ENCODE data around the gene COP1.

COP1 gene

DNA sequence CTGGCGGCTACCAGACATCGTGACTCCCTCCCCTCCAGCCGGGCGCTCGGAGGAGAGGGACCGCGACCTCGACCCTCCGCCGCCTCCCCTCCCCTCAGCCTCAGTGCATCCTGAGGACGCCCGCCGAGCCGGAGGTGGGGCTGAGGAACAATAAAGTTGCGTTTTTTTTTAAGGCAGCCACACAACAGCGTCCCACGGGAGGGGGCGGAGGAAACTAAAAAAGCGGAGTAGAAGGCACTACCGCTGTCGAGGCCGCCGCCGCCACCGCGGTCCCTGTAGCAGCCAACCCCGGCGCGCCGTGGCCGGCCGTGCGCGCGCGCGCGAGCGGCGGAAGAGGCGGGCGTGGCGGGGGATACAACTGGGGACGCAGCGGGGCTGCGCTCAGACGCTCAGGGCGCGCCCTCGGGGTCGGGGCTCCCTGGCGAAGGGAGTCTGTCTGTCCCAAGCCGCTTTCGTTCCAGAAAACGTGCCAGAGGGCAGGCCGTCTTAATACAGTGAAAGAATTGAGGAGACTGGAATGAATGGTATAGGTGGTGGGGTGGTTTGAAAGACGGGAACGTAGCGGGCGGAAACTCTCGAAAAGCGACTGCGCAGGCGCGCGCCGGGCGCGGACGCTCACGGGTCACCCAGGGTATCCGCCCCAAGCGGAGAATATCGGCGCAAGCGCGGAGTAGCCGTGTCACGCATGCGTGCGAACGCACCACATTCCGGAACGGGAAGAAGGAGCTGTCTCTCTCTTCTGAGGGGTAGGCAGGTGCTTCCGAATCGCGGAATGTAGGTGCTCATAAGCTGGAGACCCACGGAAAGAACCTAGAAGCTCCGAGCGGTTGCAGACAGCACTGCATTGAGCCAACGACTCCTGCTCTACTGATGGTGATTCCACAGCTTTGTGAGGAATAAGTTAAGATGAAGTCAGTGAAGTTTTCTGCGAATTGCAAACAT, at the start of gene COP1:
TSS of gene COP1 (minus strand) at position 326 of the 942 bp plus-strand sequence. CDS start at position 18, 308 bp downstream.
- Histone ChIP-seq H3K4me1 (ENCODE audit: low read depth, poor library complexity, severe bottlenecking) (peaks cover 19% of the 10 kb centered on the region), H3K79me2 (ENCODE audit: insufficient read depth, low read depth) (peaks cover 50% of the 10 kb centered on the region), H3K27ac (peak within 1 kb of the TSS; percentile 84), H3K4me3 (IDR thresholded peaks at IDR 0.05; ENCODE audit: insufficient read depth, low read depth, low read length) (peak within 1 kb of the TSS; percentile 96), H2AFZ (ENCODE audit: low read depth) (peak within 1 kb of the TSS; percentile 80), H3K4me2 (peak within 1 kb of the TSS; percentile 75), H3K9ac (peak within 1 kb of the TSS; percentile 85), H3K27me3 (ENCODE audit: insufficient read depth, low read depth) (no peaks in the 10 kb centered on the region), H4K20me1 (ENCODE audit: insufficient read depth) (no peaks in the 10 kb centered on the region), H3K36me3 (ENCODE audit: insufficient read depth) (no peaks in the 10 kb centered on the region)
- TF ChIP-seq, protein P1, sequence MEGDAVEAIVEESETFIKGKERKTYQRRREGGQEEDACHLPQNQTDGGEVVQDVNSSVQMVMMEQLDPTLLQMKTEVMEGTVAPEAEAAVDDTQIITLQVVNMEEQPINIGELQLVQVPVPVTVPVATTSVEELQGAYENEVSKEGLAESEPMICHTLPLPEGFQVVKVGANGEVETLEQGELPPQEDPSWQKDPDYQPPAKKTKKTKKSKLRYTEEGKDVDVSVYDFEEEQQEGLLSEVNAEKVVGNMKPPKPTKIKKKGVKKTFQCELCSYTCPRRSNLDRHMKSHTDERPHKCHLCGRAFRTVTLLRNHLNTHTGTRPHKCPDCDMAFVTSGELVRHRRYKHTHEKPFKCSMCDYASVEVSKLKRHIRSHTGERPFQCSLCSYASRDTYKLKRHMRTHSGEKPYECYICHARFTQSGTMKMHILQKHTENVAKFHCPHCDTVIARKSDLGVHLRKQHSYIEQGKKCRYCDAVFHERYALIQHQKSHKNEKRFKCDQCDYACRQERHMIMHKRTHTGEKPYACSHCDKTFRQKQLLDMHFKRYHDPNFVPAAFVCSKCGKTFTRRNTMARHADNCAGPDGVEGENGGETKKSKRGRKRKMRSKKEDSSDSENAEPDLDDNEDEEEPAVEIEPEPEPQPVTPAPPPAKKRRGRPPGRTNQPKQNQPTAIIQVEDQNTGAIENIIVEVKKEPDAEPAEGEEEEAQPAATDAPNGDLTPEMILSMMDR (conservative IDR thresholded peaks at IDR 0.05; ENCODE audit: low read depth, low read length): no peak

DNA sequence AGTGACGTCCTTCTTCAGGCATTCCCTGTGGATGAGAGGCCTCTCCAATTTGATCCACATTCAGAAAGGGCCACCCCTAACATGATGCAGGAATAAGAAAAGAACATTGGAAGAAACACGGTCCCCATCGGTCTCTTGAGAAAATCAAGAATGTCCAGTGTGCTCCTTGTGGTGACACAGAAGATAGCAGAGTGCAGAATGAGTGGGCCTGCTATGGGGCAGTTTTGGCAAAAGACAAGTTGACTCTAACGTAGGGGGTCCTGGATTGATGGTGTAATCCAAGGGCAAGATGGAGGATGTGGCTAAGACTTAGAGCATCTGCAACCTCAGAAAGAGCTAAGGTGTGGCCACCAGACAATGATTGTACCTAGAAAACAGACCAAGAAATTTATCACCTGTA, 45.1 kb upstream of the COP1 start:
- H3K4me2 ChIP-seq: no peak overlapping the region
- no peaks in the 10 kb centered on the region for H3K27me3 ChIP-seq (ENCODE audit: insufficient read depth, low read depth)
- TF ChIP-seq, protein P1 (conservative IDR thresholded peaks at IDR 0.05; ENCODE audit: low read depth, low read length): no peak
- H3K4me1 ChIP-seq (ENCODE audit: low read depth, poor library complexity, severe bottlenecking): no peaks in the 10 kb centered on the region
- H3K79me2 ChIP-seq (ENCODE audit: insufficient read depth, low read depth): no peaks in the 10 kb centered on the region
- H3K9ac ChIP-seq: no peak overlapping the region
- H2AFZ ChIP-seq (ENCODE audit: low read depth): no peak overlapping the region
- H3K4me3 ChIP-seq (IDR thresholded peaks at IDR 0.05; ENCODE audit: insufficient read depth, low read depth, low read length): no peak overlapping the region
- H3K36me3 ChIP-seq (ENCODE audit: insufficient read depth): no peaks in the 10 kb centered on the region
- no peaks in the 10 kb centered on the region for H4K20me1 ChIP-seq (ENCODE audit: insufficient read depth)
- no peak overlapping the region for H3K27ac ChIP-seq

DNA sequence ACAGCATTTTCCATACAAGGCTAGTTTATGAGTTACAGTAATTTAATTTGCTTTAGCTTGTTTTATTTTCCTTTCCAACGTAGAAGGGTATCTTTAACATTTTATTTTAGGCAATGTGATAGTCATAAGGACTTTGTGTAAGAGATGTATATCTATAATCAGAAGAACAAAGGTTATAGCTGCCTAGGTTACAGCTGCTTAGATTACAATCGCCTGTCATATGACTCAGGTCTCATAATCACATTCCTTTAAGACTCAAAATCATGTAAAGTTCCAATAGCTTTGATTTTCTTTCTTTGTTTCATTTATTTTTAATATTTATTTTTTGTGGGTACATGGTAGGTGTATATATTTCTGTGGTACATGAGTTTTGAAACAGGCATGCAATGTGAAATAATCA, 37.8 kb upstream of the COP1 start:
- H3K36me3 ChIP-seq (ENCODE audit: insufficient read depth): no peaks in the 10 kb centered on the region
- peaks cover 4% of the 10 kb centered on the region for H3K4me1 ChIP-seq (ENCODE audit: low read depth, poor library complexity, severe bottlenecking)
- no peak overlapping the region for H2AFZ ChIP-seq (ENCODE audit: low read depth)
- no peak overlapping the region for H3K4me2 ChIP-seq
- TF ChIP-seq, protein P1 (conservative IDR thresholded peaks at IDR 0.05; ENCODE audit: low read depth, low read length): no peak
- H3K79me2 ChIP-seq (ENCODE audit: insufficient read depth, low read depth): no peaks in the 10 kb centered on the region
- H3K27me3 ChIP-seq (ENCODE audit: insufficient read depth, low read depth): no peaks in the 10 kb centered on the region
- no peak overlapping the region for H3K9ac ChIP-seq
- H3K4me3 ChIP-seq (IDR thresholded peaks at IDR 0.05; ENCODE audit: insufficient read depth, low read depth, low read length): no peak overlapping the region
- no peak overlapping the region for H3K27ac ChIP-seq
- no peaks in the 10 kb centered on the region for H4K20me1 ChIP-seq (ENCODE audit: insufficient read depth)

DNA sequence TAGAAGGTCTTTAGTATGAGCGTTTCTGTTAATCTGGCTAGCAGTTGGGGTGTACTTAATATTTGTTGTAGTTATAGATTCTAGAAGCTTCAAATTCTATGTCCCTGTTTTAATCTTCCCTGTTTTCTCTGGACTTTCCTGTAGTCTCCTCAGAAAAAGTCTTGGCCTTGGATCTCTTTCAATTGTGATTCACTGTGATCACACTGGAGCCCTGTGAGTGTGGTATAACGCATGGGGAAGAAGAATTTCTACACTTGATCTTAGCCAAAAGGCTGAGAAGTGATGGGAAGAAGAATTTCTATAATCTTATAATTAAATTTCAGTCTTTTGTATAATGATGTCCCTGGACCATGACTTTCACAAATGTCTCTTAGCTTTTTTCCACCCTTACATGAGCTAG, 36.7 kb upstream of the COP1 start:
- Histone ChIP-seq H3K9ac (no peak overlapping the region), H2AFZ (ENCODE audit: low read depth) (no peak overlapping the region), H4K20me1 (ENCODE audit: insufficient read depth) (no peaks in the 10 kb centered on the region), H3K27me3 (ENCODE audit: insufficient read depth, low read depth) (no peaks in the 10 kb centered on the region), H3K27ac (no peak overlapping the region), H3K4me1 (ENCODE audit: low read depth, poor library complexity, severe bottlenecking) (peaks cover 4% of the 10 kb centered on the region), H3K4me2 (no peak overlapping the region), H3K36me3 (ENCODE audit: insufficient read depth) (no peaks in the 10 kb centered on the region), H3K79me2 (ENCODE audit: insufficient read depth, low read depth) (no peaks in the 10 kb centered on the region), H3K4me3 (IDR thresholded peaks at IDR 0.05; ENCODE audit: insufficient read depth, low read depth, low read length) (no peak overlapping the region)
- TF ChIP-seq, protein P1 (conservative IDR thresholded peaks at IDR 0.05; ENCODE audit: low read depth, low read length): no peak

All from KMS-11 (cell line).